Astrocyte of the cerebellum (primary cell): Measurements from ENCODE around the gene RBMY1J.
"Not testable (repeated sequence)": the region's sequence is repeated elsewhere in the genome, so short reads cannot be mapped to it uniquely, and the experiment has no call there.

Experiments used
- DNase-seq: peaks from one replicate; pipeline ENCODE4 v3.0.0-alpha.2; 2011; ENCODE audit warnings: low read depth
- H3K4me3 ChIP-seq: 2 replicates; pipeline ENCODE4 v1.5.1; 2011; ENCODE audit warnings: mild to moderate bottlenecking, low read depth, low read length, moderate library complexity
- CTCF ChIP-seq: IDR thresholded peaks from 2 replicates; pipeline ENCODE4 v1.5.1; 2012; ENCODE audit warnings: low read length, low read depth, moderate library complexity, mild to moderate bottlenecking; ENCODE audit errors: missing control alignments
- in situ Hi-C: cut with HindIII; loops from 2 replicates; pipeline ENCODE4 v1.10.0; 2017; ENCODE audit warnings: low sequenced_read_pairs

Gene RBMY1J

GRCh38 chrY:22403110-22403509 lies at the start of gene RBMY1J:
Gene RBMY1J (plus strand): TSS chrY:22403410. CDS start chrY:22405448, 2,038 bp downstream.
- H3K4me3 ChIP-seq, DNase-seq, in situ Hi-C loops: not testable (repeated sequence)

GRCh38 chrY:22367416-22367815 lies 35.8 kb upstream of the RBMY1J start:
- H3K4me3 ChIP-seq, result no peak overlapping the region
- in situ Hi-C loops, result no loop called here
- no peak for DNase-seq
- TF ChIP-seq CTCF, result no peak

GRCh38 chrY:22370623-22371022 lies 32.6 kb upstream of the RBMY1J start:
- in situ Hi-C loops, result no loop called here
- no peak overlapping the region for H3K4me3 ChIP-seq
- DNase-seq, result no peak
- TF ChIP-seq CTCF, result no peak

- no peak overlapping the region for H3K4me3 ChIP-seq
- no peak for TF ChIP-seq CTCF
- in situ Hi-C loops, result no loop called here
- DNase-seq, result no peak
These were observed 29.7 kb upstream of the RBMY1J start for GRCh38 chrY:22373494-22373893.

GRCh38 chrY:22444718-22445396 lies 41.6 kb downstream of the RBMY1J start:
- in situ Hi-C loops, DNase-seq, H3K4me3 ChIP-seq: not testable (repeated sequence)

GRCh38 chrY:22455522-22455921 lies 52.3 kb downstream of the RBMY1J start:
- in situ Hi-C loops, DNase-seq, H3K4me3 ChIP-seq: not testable (repeated sequence)

- in situ Hi-C loops, DNase-seq, H3K4me3 ChIP-seq: not testable (repeated sequence)
These were observed 58.8 kb downstream of the RBMY1J start for GRCh38 chrY:22461962-22462361.
